Measurements from ENCODE around the gene ATP9B.

GRCh38 chr18:79210002-79210910 is 141.1 kb downstream of the ATP9B start:
- TF ChIP-seq CTCF (IDR thresholded peaks at IDR 0.05; ENCODE audit: low read length) (no peak), EZH2phosphoT487 (IDR thresholded peaks at IDR 0.05; ENCODE audit: low read length) (no peak)

All from MM.1S (cell line).